SU-DHL-6 (cell line): Measurements from ENCODE around the gene GMFB.

ENCODE experiments used
- H2AFZ ChIP-seq: fragments of 200-600 bp; sonication (generic); 2 replicates; pipeline ENCODE4 v1.6.1; 2014; ENCODE audit warnings: low read depth, mild to moderate bottlenecking, moderate library complexity, mixed read lengths, antibody characterized with exemption, low read length; ENCODE audit not compliant: severe bottlenecking
- H3F3A ChIP-seq: fragments of 200-600 bp; shearing (Covaris generic); 2 replicates; pipeline ENCODE4 v1.6.0; 2016; ENCODE audit warnings: antibody characterized with exemption, mild to moderate bottlenecking; ENCODE audit not compliant: insufficient read depth
- H3K27ac ChIP-seq: fragments of 200-600 bp; sonication (generic); 2 replicates; pipeline ENCODE4 v1.5.1; 2016; ENCODE audit warnings: low read depth, mild to moderate bottlenecking, low read length, moderate library complexity, mixed read lengths
- H3K27me3 ChIP-seq: fragments of 200-600 bp; sonication (generic), shearing (Covaris generic); 2 replicates; pipeline ENCODE4 v1.6.0; 2014; ENCODE audit warnings: mild to moderate bottlenecking, low read length
- H3K36me3 ChIP-seq: fragments of 200-600 bp; sonication (generic); 2 replicates; pipeline ENCODE4 v1.6.1; 2014; ENCODE audit warnings: mild to moderate bottlenecking, low read length, mixed read lengths
- H3K4me2 ChIP-seq: fragments of 300-600, 200-600 bp; shearing (Covaris generic), sonication (generic); 2 replicates; pipeline ENCODE4 v1.6.0; 2014; ENCODE audit warnings: low read length, low read depth, mild to moderate bottlenecking; ENCODE audit not compliant: poor library complexity, severe bottlenecking
- H3K4me3 ChIP-seq: fragments of 200-600 bp; sonication (generic); 2 replicates; pipeline ENCODE4 v1.5.1; 2014; ENCODE audit warnings: antibody characterized with exemption, low read length, mild to moderate bottlenecking, mixed read lengths; ENCODE audit not compliant: insufficient read depth, poor library complexity, severe bottlenecking
- H3K79me2 ChIP-seq: fragments of 200-600 bp; sonication (generic); 2 replicates; pipeline ENCODE4 v1.6.1; 2014; ENCODE audit warnings: mild to moderate bottlenecking, low read length, moderate library complexity; ENCODE audit not compliant: insufficient read depth
- H3K9ac ChIP-seq: fragments of 200-600 bp; sonication (generic); 2 replicates; pipeline ENCODE4 v1.7.0; 2014; ENCODE audit warnings: mild to moderate bottlenecking, low read length
- H3K9me2 ChIP-seq: fragments of 200-600 bp; sonication (generic); replicated peaks from 2 replicates; pipeline ENCODE4 v1.6.1; 2014; ENCODE audit warnings: low read length; ENCODE audit not compliant: insufficient read depth
- H3K9me3 ChIP-seq: fragments of 200-600 bp; sonication (generic); 2 replicates; pipeline ENCODE4 v1.6.1; 2014; ENCODE audit warnings: low read length, mixed read lengths; ENCODE audit not compliant: insufficient read depth
- H4K20me1 ChIP-seq: fragments of 200-600 bp; sonication (generic); 2 replicates; pipeline ENCODE4 v1.6.1; 2014; ENCODE audit warnings: low read depth, mild to moderate bottlenecking, antibody characterized with exemption, low read length, moderate library complexity, mixed read lengths
- CTCF ChIP-seq: fragments of 200-600 bp; sonication (generic); IDR thresholded peaks from one replicate; pipeline ENCODE4 v1.5.1; 2017; ENCODE audit warnings: antibody characterized with exemption, mild to moderate bottlenecking, low read length, moderate library complexity; ENCODE audit not compliant: insufficient read depth, poor library complexity, severe bottlenecking
- EZH2phosphoT487 ChIP-seq: fragments of 200-600 bp; sonication (generic), shearing (Covaris generic); conservative IDR thresholded peaks from 2 replicates; pipeline ENCODE4 v1.6.1; 2018; ENCODE audit warnings: mild to moderate bottlenecking, antibody characterized with exemption, low read length, moderate library complexity, mixed read lengths

The GMFB gene

GRCh38 chr14:54427871-54428270, 60.9 kb downstream of the GMFB start:
- H3K9me2 ChIP-seq: no peaks in the 10 kb centered on the region
- peaks cover 15% of the 10 kb centered on the region; the same call in 1 of the 2 replicates for H3F3A ChIP-seq
- H3K79me2 ChIP-seq: peaks cover 22% of the 10 kb centered on the region
- H3K9ac ChIP-seq: no peak overlapping the region
- no peaks in the 10 kb centered on the region for H3K9me3 ChIP-seq
- H4K20me1 ChIP-seq: no peaks in the 10 kb centered on the region
- no peaks in the 10 kb centered on the region for H3K27me3 ChIP-seq
- H3K4me2 ChIP-seq: no peak overlapping the region
- peaks cover 28% of the 10 kb centered on the region; the same call in 1 of the 2 replicates for H3K36me3 ChIP-seq
- no peak overlapping the region for H3K4me3 ChIP-seq
- TF ChIP-seq EZH2phosphoT487 (no peak), CTCF (no peak)
- no peak overlapping the region for H2AFZ ChIP-seq
- no peak overlapping the region for H3K27ac ChIP-seq

- Histone ChIP-seq H3K9ac (no peak overlapping the region), H3K27me3 (no peaks in the 10 kb centered on the region), H2AFZ (no peak overlapping the region), H3F3A (peaks cover 21% of the 10 kb centered on the region), H3K4me2 (no peak overlapping the region), H4K20me1 (no peaks in the 10 kb centered on the region), H3K79me2 (0 out of 2 replicates have a peak, but pooled peaks cover 2% of the 10 kb centered on the region), H3K9me3 (no peaks in the 10 kb centered on the region), H3K36me3 (peaks cover 20% of the 10 kb centered on the region; the same call in 1 of the 2 replicates), H3K9me2 (no peaks in the 10 kb centered on the region), H3K4me3 (no peak overlapping the region), H3K27ac (no peak overlapping the region)
- no peak for TF ChIP-seq EZH2phosphoT487
- TF ChIP-seq CTCF: no peak
Measured at GRCh38 chr14:54425537-54426274, 63.1 kb downstream of the GMFB start.

GRCh38 chr14:54425068-54425467, 63.7 kb downstream of the GMFB start:
- H3K36me3 ChIP-seq: peaks cover 19% of the 10 kb centered on the region; the same call in 1 of the 2 replicates
- no peaks in the 10 kb centered on the region for H3K9me2 ChIP-seq
- no peak overlapping the region for H3K4me2 ChIP-seq
- no peaks in the 10 kb centered on the region for H3K79me2 ChIP-seq
- no peak overlapping the region for H3K9ac ChIP-seq
- no peaks in the 10 kb centered on the region for H4K20me1 ChIP-seq
- TF ChIP-seq CTCF (no peak), EZH2phosphoT487 (no peak)
- no peak overlapping the region for H3K4me3 ChIP-seq
- H3K27ac ChIP-seq: no peak overlapping the region
- no peaks in the 10 kb centered on the region for H3K27me3 ChIP-seq
- H3K9me3 ChIP-seq: no peaks in the 10 kb centered on the region
- H2AFZ ChIP-seq: no peak overlapping the region
- H3F3A ChIP-seq: peaks cover 27% of the 10 kb centered on the region
